ENCODE results near the gene KPNA3.
A peak's percentile ranks its signal among the peaks of the same experiment; 100 is the strongest.
"Not testable (repeated sequence)": the region's sequence is repeated elsewhere in the genome, so short reads cannot be mapped to it uniquely, and the experiment has no call there.

The KPNA3 gene

GRCh38 chr13:49792550-49793324, at the start of gene KPNA3:
TSS of gene KPNA3 (minus strand) at chr13:49792682. CDS start at chr13:49792506, 176 bp downstream.
- DNase-seq, result peak; percentile 97

GRCh38 chr13:49841964-49842363, 49.5 kb upstream of the KPNA3 start:
- no peak for DNase-seq

- DNase-seq, result no peak
These were observed 48.2 kb upstream of the KPNA3 start for GRCh38 chr13:49840675-49841074.

- DNase-seq, result peak; percentile 35
These were observed 47.8 kb upstream of the KPNA3 start for GRCh38 chr13:49840266-49840665.

- peak; percentile 36 for DNase-seq
These were observed 46.5 kb upstream of the KPNA3 start for GRCh38 chr13:49838989-49839388.

- DNase-seq, result no peak
These were observed 44.0 kb upstream of the KPNA3 start for GRCh38 chr13:49836516-49836915.

- DNase-seq, result peak; percentile 54
These were observed 40.9 kb upstream of the KPNA3 start for GRCh38 chr13:49833402-49833801.

- no peak for DNase-seq
These were observed 39.0 kb upstream of the KPNA3 start for GRCh38 chr13:49831455-49831854.

- no peak for DNase-seq
These were observed 38.2 kb upstream of the KPNA3 start for GRCh38 chr13:49830721-49831120.

GRCh38 chr13:49829715-49830114, 37.2 kb upstream of the KPNA3 start:
- no peak for DNase-seq

- DNase-seq, result peak; percentile 71
These were observed 36.0 kb upstream of the KPNA3 start for GRCh38 chr13:49828453-49828852.

GRCh38 chr13:49827891-49828290, 35.4 kb upstream of the KPNA3 start:
- DNase-seq, result no peak

- no peak for DNase-seq
These were observed 34.9 kb upstream of the KPNA3 start for GRCh38 chr13:49827336-49827735.

GRCh38 chr13:49821216-49822009, 28.9 kb upstream of the KPNA3 start:
- peak; percentile 77 for DNase-seq

GRCh38 chr13:49820591-49821215, 28.2 kb upstream of the KPNA3 start:
- DNase-seq, result no peak

GRCh38 chr13:49816047-49816446, 23.6 kb upstream of the KPNA3 start:
- DNase-seq, result not testable (repeated sequence)

GRCh38 chr13:49814551-49815270, 22.2 kb upstream of the KPNA3 start:
- no peak for DNase-seq

GRCh38 chr13:49812812-49813211, 20.3 kb upstream of the KPNA3 start:
- no peak for DNase-seq

- no peak for DNase-seq
These were observed 19.0 kb upstream of the KPNA3 start for GRCh38 chr13:49811527-49811908.

- no peak for DNase-seq
These were observed 18.4 kb upstream of the KPNA3 start for GRCh38 chr13:49810567-49811526.

GRCh38 chr13:49807681-49808080, 15.2 kb upstream of the KPNA3 start:
- no peak for DNase-seq

- no peak for DNase-seq
These were observed 13.6 kb upstream of the KPNA3 start for GRCh38 chr13:49806126-49806536.

Data from hematopoietic multipotent progenitor cell treated with erythropoietin and hydrocortisone succinate and interleukin-3 and kit ligand, for 8 days (in vitro differentiated cells).